WTC11 (cell line): ENCODE data around the gene NRBP1. TPM values are rescaled to one million over a fixed set of nuclear protein-coding genes. Genes with fewer than 3 reads are reported as not detected.

Source experiments
- ATAC-seq: fragments of 200-7000 bp; cut with Tn5 transposase; 2 replicates; pipeline ENCODE4 v1.10.0; 2021; ENCODE audit warnings: mild to moderate bottlenecking, moderate library complexity
- CTCF ChIA-PET: fragments of 300-600 bp; sonication (Branson Sonifier 250); formaldehyde crosslinking; loops from one replicate; lab custom pipeline; 2021; ENCODE audit warnings: antibody characterized with exemption; lab: Charles Lee
- POLR2A ChIA-PET: fragments of 350-600 bp; sonication (Branson Sonifier 250); formaldehyde crosslinking; loops from one replicate; lab custom pipeline; 2021; ENCODE audit warnings: antibody characterized with exemption; lab: Charles Lee
- DNase-seq: peaks from one replicate; pipeline ENCODE4 v3.0.0; 2021; ENCODE audit warnings: low spot score
- H3K27ac Mint-ChIP-seq: 2 replicates; pipeline ENCODE4 v1.8.0; 2021; ENCODE audit warnings: mixed read lengths
- H3K27me3 Mint-ChIP-seq: 2 replicates; pipeline ENCODE4 v1.8.0; 2021; ENCODE audit warnings: low read depth, mild to moderate bottlenecking, moderate library complexity, mixed read lengths
- H3K36me3 Mint-ChIP-seq: 2 replicates; pipeline ENCODE4 v1.8.0; 2021; ENCODE audit warnings: mixed read lengths
- H3K4me1 Mint-ChIP-seq: 2 replicates; pipeline ENCODE4 v1.8.0; 2022; ENCODE audit warnings: mixed read lengths
- H3K4me3 Mint-ChIP-seq: 2 replicates; pipeline ENCODE4 v1.8.0; 2021; ENCODE audit warnings: mild to moderate bottlenecking, moderate library complexity, mixed read lengths
- H3K9me3 Mint-ChIP-seq: 2 replicates; pipeline ENCODE4 v1.8.0; 2021; ENCODE audit warnings: mixed read lengths
- AFF4 ChIP-seq: sonication (generic); formaldehyde crosslinking; IDR thresholded peaks from 2 replicates; pipeline ENCODE4 v1.8.1; 2023; ENCODE audit warnings: mild to moderate bottlenecking, missing genetic modification reagents, borderline replicate concordance
- CBFB ChIP-seq: sonication (generic); formaldehyde crosslinking; IDR thresholded peaks from 2 replicates; pipeline ENCODE4 v1.8.1; 2022; ENCODE audit warnings: mild to moderate bottlenecking, low read depth, missing genetic modification reagents
- E2F5 ChIP-seq: sonication (generic); formaldehyde crosslinking; IDR thresholded peaks from 2 replicates; pipeline ENCODE4 v1.8.1; 2022; ENCODE audit warnings: mild to moderate bottlenecking, moderate library complexity, missing genetic modification reagents
- ERG ChIP-seq: fragments of 250-450 bp; sonication (Bioruptor Pico); IDR thresholded peaks from 2 replicates; pipeline ENCODE4 v1.8.0; 2021; ENCODE audit warnings: mild to moderate bottlenecking
- FOXP1 ChIP-seq: sonication (generic); formaldehyde crosslinking; IDR thresholded peaks from 2 replicates; pipeline ENCODE4 v1.8.0; 2022; ENCODE audit warnings: missing genetic modification reagents, mild to moderate bottlenecking, moderate library complexity, borderline replicate concordance
- FOXP4 ChIP-seq: sonication (generic); formaldehyde crosslinking; IDR thresholded peaks from 2 replicates; pipeline ENCODE4 v1.8.0; 2022; ENCODE audit warnings: mild to moderate bottlenecking, missing genetic modification reagents
- HMGXB4 ChIP-seq: sonication (generic); formaldehyde crosslinking; IDR thresholded peaks from 2 replicates; pipeline ENCODE4 v1.8.1; 2023; ENCODE audit warnings: mild to moderate bottlenecking, moderate library complexity, missing genetic modification reagents
- MYBL2 ChIP-seq: sonication (generic); formaldehyde crosslinking; IDR thresholded peaks from 2 replicates; pipeline ENCODE4 v1.8.1; 2023; ENCODE audit warnings: mild to moderate bottlenecking, moderate library complexity, missing genetic modification reagents
- NFE2L1 ChIP-seq: sonication (generic); formaldehyde crosslinking; IDR thresholded peaks from 2 replicates; pipeline ENCODE4 v1.8.1; 2023; ENCODE audit warnings: missing genetic modification reagents
- PRRX2 ChIP-seq: fragments of 250-450 bp; sonication (Bioruptor Pico); IDR thresholded peaks from 2 replicates; pipeline ENCODE4 v1.8.0; 2021; ENCODE audit warnings: mild to moderate bottlenecking
- TCF7 ChIP-seq: sonication (generic); formaldehyde crosslinking; IDR thresholded peaks from 2 replicates; pipeline ENCODE4 v1.8.0; 2022; ENCODE audit warnings: mild to moderate bottlenecking, low read depth, missing genetic modification reagents, moderate library complexity
- USF1 ChIP-seq: sonication (generic); formaldehyde crosslinking; IDR thresholded peaks from 2 replicates; pipeline ENCODE4 v1.8.0; 2022; ENCODE audit warnings: mild to moderate bottlenecking, missing genetic modification reagents
- ZBTB43 ChIP-seq: sonication (generic); formaldehyde crosslinking; IDR thresholded peaks from 2 replicates; pipeline ENCODE4 v1.8.1; 2023; ENCODE audit warnings: mild to moderate bottlenecking, missing genetic modification reagents
- ZMAT4 ChIP-seq: fragments of 250-450 bp; sonication (Bioruptor Pico); IDR thresholded peaks from 2 replicates; pipeline ENCODE4 v1.9.0; 2021; ENCODE audit warnings: mild to moderate bottlenecking
- ZNF281 ChIP-seq: sonication (generic); formaldehyde crosslinking; IDR thresholded peaks from 2 replicates; pipeline ENCODE4 v1.8.0; 2023; ENCODE audit warnings: mild to moderate bottlenecking, missing genetic modification reagents
- ZNF512 ChIP-seq: sonication (generic); formaldehyde crosslinking; IDR thresholded peaks from 2 replicates; pipeline ENCODE4 v1.8.1; 2022; ENCODE audit warnings: missing genetic modification reagents, borderline replicate concordance
- ZNF671 ChIP-seq: fragments of 250-450 bp; sonication (Bioruptor Pico); IDR thresholded peaks from 2 replicates; pipeline ENCODE4 v1.8.0; 2021; ENCODE audit warnings: mild to moderate bottlenecking
- total RNA-seq: library from RNA; stranded (reverse); gene quantifications from 3 replicates; pipeline ENCODE4 v1.2.3, GENCODE V29; 2021

NRBP1 gene
- total RNA-seq, 1 experiment from 2014 or later: 110 TPM

GRCh38 chr2:27409321-27410073 is 18.9 kb upstream of the NRBP1 start, which contains the start of gene PPM1G:
Gene PPM1G, minus strand, starts transcription at chr2:27409591. Its CDS starts 169 bp downstream, at chr2:27409422.
- peaks cover 18% of the 10 kb centered on the region for H3K4me1 Mint-ChIP-seq
- H3K9me3 Mint-ChIP-seq: peaks cover 8% of the 10 kb centered on the region
- H3K27me3 Mint-ChIP-seq: peaks cover 13% of the 10 kb centered on the region
- ChIA-PET CTCF (interaction anchor here (0.6 to 3.9 kb wide), 7 partner anchors 9 to 274 kb away, joined by 3 to 52 read pairs (median 4); partner anchors contain the start of genes NRBP1, ZNF512 and ZNF513), POLR2A (interaction anchor here (0.6 to 2.5 kb wide), 3 partner anchors 19 to 232 kb away, joined by 3 to 28 read pairs (median 3); partner anchors contain the start of genes NRBP1 and ZNF513)
- DNase-seq: peak; percentile 98
- peak; percentile 92 for ATAC-seq
- H3K36me3 Mint-ChIP-seq: peaks cover 13% of the 10 kb centered on the region
- peak within 1 kb of the TSS; percentile 84 for H3K4me3 Mint-ChIP-seq
- peak within 1 kb of the TSS; percentile 97 for H3K27ac Mint-ChIP-seq
- TF ChIP-seq ZMAT4 (CRISPR knock-in tag) (no peak), ZBTB43 (CRISPR knock-in tag) (peak; percentile 20; the same call in 1 of the 2 replicates), PRRX2 (CRISPR knock-in tag) (no peak), AFF4 (CRISPR knock-in tag) (no peak), TCF7 (no peak), ZNF512 (CRISPR knock-in tag) (no peak), USF1 (CRISPR knock-in tag) (peak; percentile 56; the same call in 1 of the 2 replicates), E2F5 (CRISPR knock-in tag) (peak; percentile 95), ZNF281 (peak; percentile 49; the same call in 1 of the 2 replicates), CBFB (peak; percentile 93; the same call in 1 of the 2 replicates), HMGXB4 (CRISPR knock-in tag) (peak; percentile 96; the same call in 1 of the 2 replicates), FOXP1 (CRISPR knock-in tag) (peak; percentile 91), MYBL2 (peak; percentile 91; the same call in 1 of the 2 replicates), ERG (CRISPR knock-in tag) (no peak), NFE2L1 (CRISPR knock-in tag) (no peak), ZNF671 (CRISPR knock-in tag) (no peak), FOXP4 (CRISPR knock-in tag) (no peak; the same call in 1 of the 2 replicates)
